Measurements from ENCODE around the gene KL. TPM values are rescaled to one million over a fixed set of nuclear protein-coding genes. Genes with fewer than 3 reads are reported as not detected.

Gene KL
- polyA plus RNA-seq, 1 of the 3 experiments (the other 2 are of a cell fraction), result 0.02 TPM

GRCh38 chr13:33100886-33101285 is 84.7 kb downstream of the KL start:
- TF ChIP-seq GABPA (IDR thresholded peaks at IDR 0.05; ENCODE audit: low read depth) (no peak), ELF1 (IDR thresholded peaks at IDR 0.05) (no peak), RAD21 (IDR thresholded peaks at IDR 0.05; ENCODE audit: low read length) (no peak), JUND (IDR thresholded peaks at IDR 0.05) (no peak), CTCF (IDR thresholded peaks at IDR 0.05) (no peak), EZH2phosphoT487 (IDR thresholded peaks at IDR 0.05; ENCODE audit: borderline replicate concordance, low read depth) (no peak), YY1 (IDR thresholded peaks at IDR 0.05; ENCODE audit: low read depth) (no peak), IRF3 (IDR thresholded peaks at IDR 0.05; ENCODE audit: low read depth, low read length) (no peak), MXI1 (IDR thresholded peaks at IDR 0.05; ENCODE audit: low read depth, low read length) (no peak), PBX3 (IDR thresholded peaks at IDR 0.05) (no peak), TAF1 (IDR thresholded peaks at IDR 0.05; ENCODE audit: borderline replicate concordance, low read depth, low read length) (no peak), FOXM1 (IDR thresholded peaks at IDR 0.05; ENCODE audit: low read depth) (no peak), TEAD4 (IDR thresholded peaks at IDR 0.05; ENCODE audit: borderline replicate concordance, insufficient read depth) (no peak), ZBTB33 (IDR thresholded peaks at IDR 0.05; ENCODE audit: borderline replicate concordance, low read depth) (no peak), GATA2 (CRISPR knock-in tag; IDR thresholded peaks at IDR 0.05) (no peak), FOXJ3 (CRISPR knock-in tag; IDR thresholded peaks at IDR 0.05) (no peak), FOSL2 (IDR thresholded peaks at IDR 0.05; ENCODE audit: borderline replicate concordance, low read depth) (no peak), RCOR1 (IDR thresholded peaks at IDR 0.05; ENCODE audit: low read length) (no peak)
- H3K9me3 ChIP-seq, result no peaks in the 10 kb centered on the region
- 88% methylated on average over 3 of the region's 3 CpGs for WGBS (ENCODE audit: low lambda C conversion rate)
- H3K79me2 ChIP-seq (ENCODE audit: insufficient read depth), result no peaks in the 10 kb centered on the region
- H3K4me3 ChIP-seq (ENCODE audit: low read depth in 2 of 2, low read length in 1 of 2), result no peak overlapping the region
- no peaks in the 10 kb centered on the region for H4K20me1 ChIP-seq (ENCODE audit: insufficient read depth)
- no peaks in the 10 kb centered on the region for H3K27me3 ChIP-seq (ENCODE audit: insufficient read depth)
- ChIA-PET CTCF (interaction anchor here (0.8 kb wide), 1 partner anchor 39 kb away, joined by 3 read pairs; no protein-coding TSS in a partner anchor), POLR2A (no interaction called here)
- DNase-seq, result no peak
- no peaks in the 10 kb centered on the region for H3K9me2 ChIP-seq
- no peaks in the 10 kb centered on the region for H3F3A ChIP-seq (replicated peaks; ENCODE audit: insufficient read depth)
- no peak overlapping the region for H3K9ac ChIP-seq
- no peak overlapping the region for H3K27ac ChIP-seq (ENCODE audit: low read depth in 2 of 2, low read length in 1 of 2)
- no peak overlapping the region for H3K4me2 ChIP-seq
- peaks cover 9 to 17% of the 10 kb centered on the region in 2 experiments for H3K36me3 ChIP-seq (replicated peaks in 1 of 2; ENCODE audit: control insufficient read depth in 1 of 2, insufficient read depth in 2 of 2, low read length in 1 of 2)
- H2AFZ ChIP-seq (ENCODE audit: low read depth), result no peak overlapping the region
- H3K4me1 ChIP-seq (ENCODE audit: control insufficient read depth in 1 of 2, insufficient read depth in 2 of 2, low read depth in 1 of 2, low read length in 1 of 2), result no peaks in the 10 kb centered on the region

Data from SK-N-SH (cell line).